RPMI8226 (cell line): ENCODE measurements around the gene RAP1GAP2.

Experiments
- DNase-seq: peaks from one replicate; pipeline ENCODE4 v3.0.0-alpha.2; 2015

The RAP1GAP2 gene

GRCh38 chr17:2786176-2786881, 9.9 kb upstream of the RAP1GAP2 start:
- peak; percentile 91 for DNase-seq

GRCh38 chr17:2789700-2790099, 6.5 kb upstream of the RAP1GAP2 start:
- no peak for DNase-seq

GRCh38 chr17:2792366-2793169, 3.7 kb upstream of the RAP1GAP2 start:
- DNase-seq = no peak

DNA sequence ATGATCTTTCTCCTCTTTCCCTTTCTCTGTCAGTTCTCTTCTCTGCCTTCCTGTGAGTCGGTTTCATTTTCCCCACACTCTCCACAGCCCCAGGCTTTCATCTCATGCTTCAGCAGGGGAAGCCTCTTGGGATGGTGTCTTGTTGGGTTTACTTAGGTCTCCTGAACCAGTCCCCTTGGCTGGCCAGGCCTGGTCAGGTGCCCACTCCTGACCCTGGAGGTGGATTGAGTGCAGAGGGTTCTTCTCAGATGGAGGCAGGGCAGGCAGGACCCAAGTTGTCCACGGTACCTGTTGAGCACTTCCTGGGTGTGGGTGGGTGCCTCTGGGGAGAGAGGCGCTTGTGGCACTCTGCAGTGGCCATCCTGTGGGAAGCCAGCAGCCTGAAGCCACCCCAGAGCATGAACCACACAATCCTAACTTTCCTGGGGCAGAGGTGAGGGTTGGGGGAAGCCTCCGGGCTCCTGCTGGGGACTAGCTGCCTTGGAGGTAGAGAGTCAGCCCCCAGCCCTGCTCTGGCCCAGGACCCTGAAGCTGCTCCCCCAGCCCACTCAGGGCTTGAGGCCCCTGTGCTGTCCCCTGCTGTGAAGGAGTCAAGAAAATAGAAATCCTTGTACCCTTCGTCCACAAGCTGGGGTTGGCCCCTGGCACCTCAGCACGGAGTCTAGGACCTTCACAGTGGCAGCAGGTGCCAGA, 2.0 kb upstream of the RAP1GAP2 start:
- DNase-seq = peak; percentile 26

DNA sequence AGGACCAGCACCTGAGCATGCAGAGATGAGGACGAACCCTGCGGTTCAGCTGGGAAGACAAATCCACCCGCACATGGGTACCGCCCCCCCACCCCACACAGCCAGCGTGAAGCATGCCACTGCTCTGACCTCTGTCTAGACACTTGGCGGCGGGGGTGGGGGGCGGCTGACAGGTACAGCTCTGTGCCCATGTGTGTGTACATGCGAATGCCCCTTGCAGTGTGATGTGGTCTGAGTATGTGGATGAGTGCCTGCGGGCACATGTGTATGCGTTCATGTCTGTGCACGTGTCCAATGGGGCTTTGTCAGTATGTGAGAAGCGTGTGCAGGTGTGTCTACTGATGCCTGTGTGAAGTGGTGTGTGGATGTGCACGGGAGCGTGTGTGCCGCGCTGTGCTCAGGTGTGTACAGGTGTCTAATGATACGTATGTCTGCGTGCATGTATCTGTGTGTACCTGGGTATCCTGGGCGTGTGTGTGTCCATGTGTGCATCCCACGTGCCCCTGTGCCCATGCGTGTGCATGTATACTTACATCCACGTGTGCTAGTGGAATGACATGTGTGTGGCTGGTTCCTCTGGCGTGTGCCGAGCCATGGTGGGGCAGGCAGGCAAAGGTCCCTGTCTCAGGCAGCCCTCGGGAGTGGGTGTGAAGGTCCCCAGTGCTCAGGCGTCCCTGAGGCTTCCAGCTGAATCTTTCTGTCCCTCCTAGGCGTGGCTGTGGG, 636 bp upstream of the RAP1GAP2 start:
- no peak for DNase-seq

GRCh38 chr17:2797226-2797625, 988 bp downstream of the RAP1GAP2 start:
- no peak for DNase-seq

- no peak for DNase-seq
Measured at GRCh38 chr17:2797637-2798036, 1.4 kb downstream of the RAP1GAP2 start.

DNA sequence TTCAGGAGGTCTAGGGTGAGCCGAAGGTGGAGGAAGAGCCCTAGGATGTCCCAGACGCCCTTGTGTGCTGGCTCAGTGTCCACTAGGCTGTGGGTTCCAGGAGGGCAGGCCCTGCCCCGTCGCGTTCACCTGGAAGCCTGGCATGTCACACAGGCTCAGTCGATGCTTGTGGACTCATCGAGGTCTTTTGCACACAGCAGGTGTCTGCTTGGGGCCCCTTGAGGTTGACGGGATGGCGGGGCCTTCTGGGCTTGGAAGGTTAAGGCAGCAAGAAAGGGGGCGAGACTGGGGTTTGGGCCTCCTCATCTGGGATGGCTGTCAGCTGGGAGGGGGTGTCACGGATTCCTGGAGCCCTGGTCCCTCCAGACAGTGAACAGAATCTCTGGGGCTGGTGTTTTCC, 1.9 kb downstream of the RAP1GAP2 start:
- no peak for DNase-seq

- no peak for DNase-seq
Measured at GRCh38 chr17:2798678-2799077, 2.4 kb downstream of the RAP1GAP2 start.

DNA sequence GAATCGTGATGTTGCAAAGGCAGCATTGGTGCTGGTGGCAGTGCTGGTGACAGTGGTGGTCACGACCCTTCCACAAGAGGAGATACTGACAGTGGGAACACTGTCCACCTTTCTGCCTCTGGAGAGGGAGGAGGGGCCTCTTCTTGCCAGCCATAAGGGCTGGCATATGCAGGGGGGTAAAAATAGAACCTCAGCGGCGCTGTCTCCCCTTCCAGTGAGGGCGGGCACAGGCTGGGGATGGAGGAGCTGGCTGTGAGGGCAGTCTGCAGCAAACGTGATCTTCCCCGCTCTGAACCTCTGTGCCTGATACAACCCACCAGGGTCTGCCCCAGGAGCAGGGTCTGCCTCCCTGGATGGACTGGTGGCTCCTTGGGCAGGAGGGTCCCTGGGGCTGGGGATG, 3.4 kb downstream of the RAP1GAP2 start:
- DNase-seq = no peak

- no peak for DNase-seq
Measured at GRCh38 chr17:2800367-2800766, 4.1 kb downstream of the RAP1GAP2 start.

GRCh38 chr17:2801841-2802240, 5.6 kb downstream of the RAP1GAP2 start:
- no peak for DNase-seq

GRCh38 chr17:2802574-2802973, 6.3 kb downstream of the RAP1GAP2 start:
- no peak for DNase-seq

DNA sequence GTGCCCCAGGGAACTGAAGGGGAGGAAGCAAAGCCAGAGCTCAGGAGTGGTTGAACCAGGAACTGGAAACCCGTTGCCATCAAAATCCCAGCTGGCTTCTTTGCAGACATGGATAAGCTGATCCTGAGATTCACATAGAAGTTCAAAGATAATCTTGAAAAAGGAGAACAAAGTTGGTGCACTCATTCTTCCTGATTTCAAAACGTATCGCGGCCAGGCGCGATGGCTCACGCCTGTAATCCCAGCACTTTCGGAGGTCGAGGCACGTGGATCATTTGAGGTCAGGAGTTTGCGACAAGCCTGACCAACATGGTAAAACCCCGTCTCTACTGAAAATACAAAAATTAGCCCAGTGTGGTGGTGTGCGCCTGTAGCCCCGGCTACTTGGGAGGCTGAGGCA, 7.1 kb downstream of the RAP1GAP2 start:
- DNase-seq = no peak

DNA sequence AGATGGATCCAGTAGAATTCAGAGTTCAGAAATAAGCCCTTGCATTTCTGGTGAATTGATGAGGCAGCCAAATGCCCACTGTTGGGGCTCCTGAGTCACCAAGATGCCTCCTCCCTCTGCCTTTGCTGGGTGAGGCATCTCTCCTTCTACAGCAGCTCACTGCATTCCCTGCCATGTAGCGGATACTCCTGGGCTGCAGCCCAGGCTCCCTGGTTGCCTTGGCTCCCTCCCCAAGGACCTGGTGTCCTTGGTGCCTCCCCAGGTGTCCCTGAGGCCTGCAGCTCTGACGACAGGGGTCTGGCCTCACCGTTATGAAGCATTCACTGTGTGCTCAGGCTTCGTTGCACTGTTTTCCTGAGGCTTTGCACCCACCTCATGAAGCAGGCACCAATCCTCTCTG, 7.7 kb downstream of the RAP1GAP2 start:
- no peak for DNase-seq

DNA sequence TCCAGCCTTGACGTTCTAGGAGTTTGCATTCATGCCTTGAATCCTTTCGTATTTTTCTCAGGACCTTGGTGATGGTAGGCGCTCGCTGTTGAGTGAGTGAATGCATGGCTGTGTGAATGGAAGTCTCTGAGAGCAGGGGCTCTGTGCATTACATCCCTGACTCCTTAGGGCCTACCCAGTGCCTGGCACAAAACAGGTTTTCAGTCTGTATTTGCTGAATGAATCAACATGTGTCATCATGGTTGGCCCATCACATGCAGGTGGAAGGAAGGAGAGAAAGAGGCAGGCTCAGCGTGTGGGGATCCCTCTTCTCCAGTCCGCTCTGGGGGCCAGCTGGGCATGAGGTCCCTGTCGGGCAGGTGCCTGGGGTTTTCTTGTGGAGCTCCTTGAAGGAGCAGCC, 8.7 kb downstream of the RAP1GAP2 start:
- no peak for DNase-seq

DNA sequence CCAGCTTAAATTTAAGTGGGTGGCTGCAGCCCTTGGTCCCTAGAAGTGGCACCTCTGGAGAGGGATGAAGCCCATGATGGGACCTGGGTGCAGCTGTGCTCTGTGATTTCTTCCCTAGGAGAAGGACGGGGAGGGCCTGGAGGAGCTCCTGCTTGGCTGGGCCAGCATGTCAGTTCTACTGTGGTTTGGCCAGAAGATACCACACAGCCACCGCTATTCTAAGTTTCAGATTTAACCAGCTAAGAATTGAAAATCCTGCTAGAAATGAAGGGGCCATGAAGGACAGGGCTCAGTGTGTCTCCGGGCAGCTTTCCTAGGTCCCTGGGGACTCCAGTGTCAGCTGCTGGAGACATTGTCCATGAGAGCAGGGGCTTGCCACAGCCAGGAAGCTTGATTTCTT, 9.7 kb downstream of the RAP1GAP2 start:
- no peak for DNase-seq

DNA sequence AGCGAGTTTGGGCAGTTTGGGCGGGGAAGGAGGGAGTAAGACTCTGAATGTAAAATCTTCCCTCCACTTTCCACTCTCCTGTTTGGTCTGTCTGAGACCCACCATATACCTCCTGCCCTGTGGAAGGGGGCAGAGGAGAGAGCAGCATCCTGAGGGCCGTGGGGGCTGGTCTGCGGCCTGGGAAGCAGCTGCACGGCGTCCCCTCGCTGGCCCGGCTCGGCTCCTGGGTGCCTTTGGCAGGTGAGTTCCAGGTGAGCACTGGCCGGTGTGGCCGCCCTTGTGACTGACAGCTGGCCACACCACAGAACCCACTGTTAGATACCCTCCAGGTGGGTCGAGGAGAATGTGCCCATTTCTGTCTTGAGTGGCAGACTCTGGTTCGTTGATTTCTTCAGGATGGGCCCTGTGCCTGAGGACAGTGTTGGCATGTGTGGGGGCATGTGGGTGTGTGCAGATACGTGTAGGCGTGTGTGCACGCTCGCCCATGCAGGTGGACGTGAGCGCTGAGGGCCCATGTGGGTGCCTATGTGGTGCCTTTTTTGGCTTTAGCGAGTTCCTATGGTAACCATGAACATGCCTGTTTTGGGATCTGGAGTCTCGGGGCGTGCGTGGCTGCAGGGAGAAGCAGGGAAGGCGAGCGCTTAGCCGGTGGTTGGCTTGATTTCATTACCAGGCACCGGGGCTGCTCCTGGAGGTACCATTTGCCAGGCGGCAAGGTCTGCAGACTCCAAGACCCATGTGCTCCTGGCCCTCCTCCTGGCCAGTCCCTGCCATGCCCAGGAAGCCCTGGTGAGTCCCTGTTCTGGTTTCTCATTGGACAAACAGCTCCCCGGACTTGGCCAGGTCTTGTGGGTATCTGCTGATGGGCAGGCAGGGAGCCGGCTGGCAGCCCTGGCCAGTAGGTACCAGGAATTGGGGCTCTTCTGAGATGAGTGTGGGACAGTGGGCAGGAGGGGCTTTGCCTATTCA, 12.4 kb downstream of the RAP1GAP2 start:
- DNase-seq = no peak

GRCh38 chr17:2809337-2809736, 13.1 kb downstream of the RAP1GAP2 start:
- DNase-seq = no peak

DNA sequence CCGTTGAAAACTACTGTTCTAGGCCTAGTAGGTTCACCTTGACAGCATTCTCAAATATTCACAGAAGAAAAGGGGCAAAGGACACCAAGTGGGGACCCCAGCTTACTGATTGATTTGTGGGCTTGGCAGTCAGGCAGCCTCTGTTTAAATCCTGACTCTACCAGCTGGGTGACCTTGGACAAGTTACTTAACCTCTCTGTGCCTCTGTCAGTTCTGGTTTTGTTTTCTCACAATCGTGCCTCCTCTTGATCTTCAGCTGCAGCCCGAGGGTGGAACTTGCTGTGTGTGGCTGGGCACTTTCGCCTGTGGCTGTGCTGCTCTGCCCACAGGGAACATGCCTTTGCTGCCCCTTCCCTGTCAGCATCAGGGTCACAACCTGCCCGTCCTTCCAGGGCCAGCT, 17.8 kb downstream of the RAP1GAP2 start:
- no peak for DNase-seq

GRCh38 chr17:2814481-2815341, 18.5 kb downstream of the RAP1GAP2 start:
- peak; percentile 89 for DNase-seq
